CMK (cell line): ENCODE measurements around the gene UBA3.
A peak's percentile ranks its signal among the peaks of the same experiment; 100 is the strongest.

Source experiments
- DNase-seq: peaks from one replicate; pipeline ENCODE4 v3.0.0-alpha.2; 2010; ENCODE audit warnings: low read depth

The UBA3 gene

GRCh38 chr3:69097407-69098086 lies 17.4 kb upstream of the UBA3 start:
- no peak for DNase-seq

DNA sequence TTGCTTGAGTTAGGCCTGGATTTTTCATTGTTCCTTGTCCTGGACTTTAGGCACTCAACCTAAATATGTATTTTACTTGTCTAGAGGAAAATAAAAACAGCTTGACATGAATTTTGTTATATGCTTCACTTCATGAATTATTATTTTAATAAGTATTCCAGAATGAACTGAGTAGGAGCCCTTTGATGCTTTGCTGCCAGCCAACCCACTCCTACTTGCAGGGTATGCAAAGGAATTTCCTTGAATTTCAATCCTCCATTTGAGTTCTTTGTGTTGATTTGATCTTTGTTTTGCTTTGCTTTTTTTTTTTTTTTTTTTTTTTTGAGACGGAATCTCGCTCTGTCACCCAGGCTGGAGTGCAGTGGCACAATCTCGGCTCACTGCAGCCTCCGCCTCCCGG lies 16.1 kb upstream of the UBA3 start:
- DNase-seq: no peak

DNA sequence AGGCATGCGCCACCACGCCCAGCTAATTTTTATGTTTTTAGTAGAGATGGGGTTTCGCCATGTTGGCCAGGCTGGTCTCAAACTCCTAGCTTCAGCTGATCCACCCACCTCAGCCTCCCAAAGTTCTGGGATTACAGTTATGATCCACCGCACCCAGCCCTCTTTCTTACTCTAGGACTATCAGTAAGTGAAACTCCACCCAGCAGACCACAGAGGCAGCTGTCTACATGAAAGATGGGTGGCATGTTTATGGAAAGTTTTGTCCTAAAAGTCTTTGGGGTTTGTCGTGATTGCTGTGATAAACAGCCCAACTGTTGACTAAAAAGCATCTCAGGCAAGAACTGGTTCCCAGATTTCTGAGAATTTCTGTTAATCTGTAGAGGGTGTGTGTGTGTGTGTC lies 15.5 kb upstream of the UBA3 start:
- no peak for DNase-seq

DNA sequence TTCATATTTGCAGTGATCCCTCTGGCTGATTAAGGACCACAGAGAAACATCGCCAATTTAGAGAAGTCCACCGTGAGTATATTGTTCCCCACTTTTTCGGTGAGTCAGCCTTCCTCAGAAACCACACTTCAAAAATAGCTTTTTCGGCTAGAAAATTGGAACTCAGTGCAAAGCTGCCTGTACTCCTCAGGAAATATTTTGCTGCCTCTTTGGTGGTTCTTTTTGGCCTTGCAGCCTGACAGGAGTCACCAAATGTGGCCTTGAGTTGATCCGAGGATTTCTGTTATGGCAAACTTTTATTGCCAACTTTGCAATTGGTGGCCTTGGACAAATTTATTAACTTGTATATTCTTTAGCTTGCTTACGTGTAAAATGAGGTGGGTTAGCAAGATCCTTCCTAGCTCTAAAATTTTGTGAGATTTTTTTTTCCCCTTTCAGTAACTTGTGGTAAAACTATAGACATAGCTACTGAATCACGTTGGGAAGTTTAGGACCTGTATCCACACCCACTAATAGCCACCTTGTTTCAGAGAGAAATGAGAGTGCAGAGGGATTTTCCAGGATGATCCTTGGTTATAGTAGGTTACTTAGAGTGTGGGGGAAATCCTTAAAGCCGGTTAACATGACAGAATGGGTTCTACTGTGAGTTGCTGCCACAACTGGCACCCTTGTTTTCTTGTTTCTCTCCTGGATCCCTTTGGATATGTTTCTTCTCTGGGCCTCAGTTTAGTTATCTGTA lies 14.5 kb upstream of the UBA3 start:
- no peak for DNase-seq

GRCh38 chr3:69092030-69092516 lies 11.9 kb upstream of the UBA3 start:
- no peak for DNase-seq

- DNase-seq: no peak
Observed at GRCh38 chr3:69091389-69092029, 11.3 kb upstream of the UBA3 start.

DNA sequence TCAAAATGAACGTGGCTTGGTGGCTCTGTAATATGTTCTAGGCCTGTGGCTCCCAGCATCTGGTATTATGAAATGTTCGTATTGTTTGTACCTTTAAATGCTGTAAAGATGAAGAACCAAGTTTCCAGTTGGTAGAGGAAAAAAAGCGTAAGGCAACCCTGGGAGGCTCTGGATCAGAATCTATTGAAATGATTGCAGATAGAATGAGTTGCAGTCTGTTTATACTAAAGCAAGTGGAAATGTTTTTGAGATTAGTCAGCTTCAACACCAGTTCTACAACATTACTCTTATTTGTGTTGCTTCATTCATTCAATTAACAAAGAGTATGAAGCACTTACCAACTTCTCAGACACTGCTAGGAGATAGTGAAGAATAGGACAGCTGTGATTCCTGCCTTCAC lies 9.9 kb upstream of the UBA3 start:
- DNase-seq: no peak

GRCh38 chr3:69088063-69088462 lies 7.9 kb upstream of the UBA3 start:
- no peak for DNase-seq

- no peak for DNase-seq
Observed at GRCh38 chr3:69087030-69087791, 7.0 kb upstream of the UBA3 start.

- DNase-seq: no peak
Observed at GRCh38 chr3:69085833-69086722, 5.9 kb upstream of the UBA3 start.

GRCh38 chr3:69085168-69085832 lies 5.1 kb upstream of the UBA3 start:
- no peak for DNase-seq

GRCh38 chr3:69084326-69085167 lies 4.4 kb upstream of the UBA3 start, which contains the start of gene ARL6IP5:
Gene ARL6IP5, plus strand, starts transcription at chr3:69084937. Its CDS starts 111 bp downstream, at chr3:69085048.
- DNase-seq: peak; percentile 50

DNA sequence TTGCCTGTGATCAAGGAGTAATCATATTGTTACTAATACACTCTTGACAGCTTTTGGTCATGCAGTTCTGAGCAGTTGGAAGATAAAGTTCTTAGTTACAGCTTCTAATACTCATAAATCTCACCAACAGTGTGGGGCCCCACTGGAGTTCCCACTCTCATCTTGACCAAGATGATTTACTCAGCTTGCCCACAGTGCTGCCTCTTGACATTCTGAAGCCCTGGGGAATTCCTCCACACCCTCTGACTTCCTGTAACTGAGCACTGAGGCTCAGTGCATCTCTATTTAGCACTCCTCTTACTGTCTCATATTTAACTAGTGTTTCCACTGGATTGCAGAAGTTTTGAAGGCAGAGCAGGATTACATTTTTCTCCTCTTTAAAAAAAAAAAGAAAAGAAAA lies 2.6 kb upstream of the UBA3 start:
- no peak for DNase-seq

DNA sequence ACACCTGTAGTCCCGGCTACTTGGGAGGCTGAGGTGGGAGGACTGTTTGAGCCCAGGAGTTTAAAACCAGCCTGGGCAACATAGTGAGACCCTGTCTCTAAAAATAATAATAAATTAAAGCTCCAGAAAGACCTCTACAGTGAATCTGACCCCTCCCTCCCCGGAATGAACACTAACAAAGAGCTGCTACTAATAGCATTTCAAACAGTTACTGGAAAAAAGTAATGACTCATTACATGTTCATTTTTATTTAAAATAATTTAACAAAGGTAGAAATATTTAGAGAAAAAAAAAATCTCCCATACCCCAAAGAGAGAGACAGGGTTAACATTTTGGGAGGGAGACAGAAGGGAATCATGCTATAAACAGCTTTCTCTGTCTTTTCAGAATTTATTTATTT lies 2.2 kb upstream of the UBA3 start:
- DNase-seq: no peak

DNA sequence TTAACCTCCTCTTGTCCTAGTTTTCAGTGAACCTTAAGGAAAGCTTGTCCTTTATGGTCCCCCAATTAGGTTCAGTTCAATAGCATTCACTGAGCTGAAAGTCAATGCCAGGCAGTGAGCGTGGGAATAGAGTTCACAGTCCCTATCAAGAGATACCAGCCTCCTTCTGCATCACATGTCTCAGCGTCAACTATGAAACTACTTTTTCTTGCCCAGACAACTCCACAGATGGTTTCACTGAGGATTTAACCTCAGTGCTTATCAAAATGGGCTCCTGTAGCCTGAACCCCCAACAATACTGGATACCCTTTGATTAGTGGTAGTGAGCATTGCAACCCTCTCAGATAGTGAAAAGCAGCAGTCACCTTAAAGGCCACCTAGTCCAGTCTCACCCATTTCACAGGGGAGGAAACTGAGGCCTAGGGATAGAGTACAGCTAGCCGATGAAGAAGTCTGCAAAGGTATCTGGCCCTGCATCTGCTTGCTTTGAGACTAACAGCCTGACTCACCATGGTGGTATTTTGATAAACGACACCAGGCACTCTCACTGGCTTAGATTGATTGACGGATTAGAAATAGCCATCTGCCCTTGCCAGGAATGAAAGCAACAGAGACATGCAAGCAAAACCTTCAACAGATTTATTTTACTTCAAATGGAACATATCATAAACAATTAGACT lies 1.6 kb upstream of the UBA3 start:
- no peak for DNase-seq

GRCh38 chr3:69079269-69080159 lies 651 bp downstream of the UBA3 start:
- DNase-seq: no peak

DNA sequence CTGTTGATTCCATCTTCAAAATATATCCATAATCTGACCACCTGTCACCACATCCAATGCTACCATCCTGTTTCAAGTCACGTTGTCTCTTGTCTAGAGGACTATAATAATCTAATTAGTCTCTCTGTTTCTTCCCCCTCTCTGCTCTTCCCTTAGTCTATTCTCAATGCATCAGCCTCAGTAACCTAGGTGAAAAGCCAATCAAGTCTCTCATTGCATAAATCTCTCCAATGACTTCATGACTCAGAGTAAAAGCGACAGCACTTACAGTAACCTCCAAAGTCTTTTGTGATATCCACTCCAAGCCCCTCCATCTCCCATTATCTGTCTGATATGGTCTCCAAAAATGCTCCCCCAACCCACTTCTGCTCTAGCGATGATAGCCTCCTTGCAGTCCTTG lies 7.2 kb downstream of the UBA3 start:
- DNase-seq: no peak

- no peak for DNase-seq
Observed at GRCh38 chr3:69066121-69066520, 14.0 kb downstream of the UBA3 start.
